ENCODE data around the gene OR2L2.

The OR2L2 gene, protein sequence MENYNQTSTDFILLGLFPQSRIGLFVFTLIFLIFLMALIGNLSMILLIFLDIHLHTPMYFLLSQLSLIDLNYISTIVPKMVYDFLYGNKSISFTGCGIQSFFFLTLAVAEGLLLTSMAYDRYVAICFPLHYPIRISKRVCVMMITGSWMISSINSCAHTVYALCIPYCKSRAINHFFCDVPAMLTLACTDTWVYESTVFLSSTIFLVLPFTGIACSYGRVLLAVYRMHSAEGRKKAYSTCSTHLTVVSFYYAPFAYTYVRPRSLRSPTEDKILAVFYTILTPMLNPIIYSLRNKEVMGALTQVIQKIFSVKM

DNA sequence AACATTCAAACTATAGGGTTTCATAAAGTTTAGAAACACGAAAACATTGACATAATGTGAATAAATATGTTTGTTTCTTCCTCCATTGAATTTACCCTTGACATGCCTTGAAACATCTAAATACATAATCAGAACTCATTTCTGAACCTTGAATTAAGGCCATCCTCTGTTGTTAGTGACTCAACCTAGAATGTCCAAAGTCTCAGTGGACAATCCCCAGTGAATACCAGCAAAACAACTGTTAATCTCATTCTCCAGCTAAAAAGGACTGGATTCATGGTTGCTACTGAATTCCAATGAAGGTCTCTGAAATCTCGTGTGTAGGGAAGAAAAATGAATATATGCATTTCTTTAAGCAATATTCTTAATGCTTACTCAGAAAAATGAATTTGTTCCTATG lies at the start of gene OR2L2:
TSS of gene OR2L2 (plus strand) at position 301 of the 400 bp plus-strand sequence. CDS start 8,198 bp downstream, outside the sequence.
- TF ChIP-seq, protein P1, sequence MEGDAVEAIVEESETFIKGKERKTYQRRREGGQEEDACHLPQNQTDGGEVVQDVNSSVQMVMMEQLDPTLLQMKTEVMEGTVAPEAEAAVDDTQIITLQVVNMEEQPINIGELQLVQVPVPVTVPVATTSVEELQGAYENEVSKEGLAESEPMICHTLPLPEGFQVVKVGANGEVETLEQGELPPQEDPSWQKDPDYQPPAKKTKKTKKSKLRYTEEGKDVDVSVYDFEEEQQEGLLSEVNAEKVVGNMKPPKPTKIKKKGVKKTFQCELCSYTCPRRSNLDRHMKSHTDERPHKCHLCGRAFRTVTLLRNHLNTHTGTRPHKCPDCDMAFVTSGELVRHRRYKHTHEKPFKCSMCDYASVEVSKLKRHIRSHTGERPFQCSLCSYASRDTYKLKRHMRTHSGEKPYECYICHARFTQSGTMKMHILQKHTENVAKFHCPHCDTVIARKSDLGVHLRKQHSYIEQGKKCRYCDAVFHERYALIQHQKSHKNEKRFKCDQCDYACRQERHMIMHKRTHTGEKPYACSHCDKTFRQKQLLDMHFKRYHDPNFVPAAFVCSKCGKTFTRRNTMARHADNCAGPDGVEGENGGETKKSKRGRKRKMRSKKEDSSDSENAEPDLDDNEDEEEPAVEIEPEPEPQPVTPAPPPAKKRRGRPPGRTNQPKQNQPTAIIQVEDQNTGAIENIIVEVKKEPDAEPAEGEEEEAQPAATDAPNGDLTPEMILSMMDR (IDR thresholded peaks at IDR 0.05; ENCODE audit: low read depth, low read length), result no peak
- no peak for DNase-seq (ENCODE audit: low read depth in 2 of 2)
- H3K4me3 ChIP-seq (replicated peaks in 1 of 2; ENCODE audit: low read depth in 2 of 2, low read length in 2 of 2), result no peak within 1 kb of the TSS

DNA sequence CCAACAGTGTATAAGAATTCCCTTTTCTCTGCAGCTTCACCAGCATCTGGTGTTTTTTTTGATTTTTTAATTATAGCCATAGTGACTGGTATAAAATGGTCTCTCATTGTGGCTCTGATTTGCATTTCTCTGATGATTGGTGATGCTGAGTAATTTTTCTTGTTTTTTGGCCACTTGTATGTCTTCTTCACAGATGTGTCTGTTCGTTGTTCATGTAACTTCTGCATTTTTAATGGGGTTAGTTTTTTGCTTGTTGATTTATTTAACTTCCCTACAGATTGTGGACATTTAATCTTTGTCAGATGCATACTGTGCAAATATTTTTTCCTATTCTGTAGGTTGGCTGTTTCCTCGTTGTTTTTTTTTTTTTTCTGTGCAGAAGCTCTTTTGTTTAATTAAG lies 36.9 kb upstream of the OR2L2 start:
- no peak overlapping the region for H3K4me3 ChIP-seq (replicated peaks in 1 of 2; ENCODE audit: low read depth in 2 of 2, low read length in 2 of 2)
- TF ChIP-seq, protein P1 (IDR thresholded peaks at IDR 0.05; ENCODE audit: low read depth, low read length), result no peak
- no peak for DNase-seq (ENCODE audit: low read depth in 2 of 2)

DNA sequence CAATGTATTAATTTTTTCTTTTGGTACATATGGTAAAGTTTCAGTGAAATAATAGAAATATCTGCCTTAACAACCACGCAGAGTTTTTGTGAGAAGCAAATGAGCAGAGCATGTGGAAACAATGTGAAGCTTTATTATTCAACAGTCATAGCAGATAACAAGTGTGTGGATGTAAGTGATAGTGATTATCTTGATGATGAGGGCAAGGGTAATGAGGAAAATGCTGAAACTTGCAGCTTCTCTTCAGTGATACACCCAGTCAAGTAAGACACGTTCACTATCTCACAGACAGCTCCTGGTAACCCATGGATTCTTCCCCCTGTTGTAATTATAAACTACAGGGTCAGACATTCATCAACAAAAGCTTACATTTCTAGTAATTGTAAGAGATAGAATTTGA lies 31.1 kb upstream of the OR2L2 start:
- no peak for DNase-seq (ENCODE audit: low read depth in 2 of 2)
- TF ChIP-seq, protein P1 (IDR thresholded peaks at IDR 0.05; ENCODE audit: low read depth, low read length), result no peak
- H3K4me3 ChIP-seq (replicated peaks in 1 of 2; ENCODE audit: low read depth in 2 of 2, low read length in 2 of 2), result no peak overlapping the region

DNA sequence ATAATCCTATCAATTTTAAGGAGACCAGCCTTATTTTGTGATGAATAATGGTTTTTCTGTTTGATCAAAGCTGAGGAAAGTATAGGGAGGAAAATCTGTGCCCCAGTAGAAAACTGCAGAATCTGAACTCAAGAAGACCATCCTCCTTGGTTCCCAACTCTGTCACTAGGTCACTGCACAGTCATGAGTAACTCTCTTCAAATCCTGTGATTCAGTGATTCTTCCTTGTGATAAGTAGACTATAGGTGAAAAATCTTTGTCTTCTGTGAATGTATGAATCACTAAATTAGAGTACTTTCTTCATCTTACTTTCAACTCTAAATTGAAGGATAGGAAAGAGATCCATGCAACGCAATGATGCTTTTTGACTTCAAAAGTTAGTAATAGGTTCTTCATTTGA lies 29.7 kb upstream of the OR2L2 start:
- TF ChIP-seq, protein P1 (IDR thresholded peaks at IDR 0.05; ENCODE audit: low read depth, low read length), result no peak
- H3K4me3 ChIP-seq (replicated peaks in 1 of 2; ENCODE audit: low read depth in 2 of 2, low read length in 2 of 2), result no peak overlapping the region
- no peak for DNase-seq (ENCODE audit: low read depth in 2 of 2)

DNA sequence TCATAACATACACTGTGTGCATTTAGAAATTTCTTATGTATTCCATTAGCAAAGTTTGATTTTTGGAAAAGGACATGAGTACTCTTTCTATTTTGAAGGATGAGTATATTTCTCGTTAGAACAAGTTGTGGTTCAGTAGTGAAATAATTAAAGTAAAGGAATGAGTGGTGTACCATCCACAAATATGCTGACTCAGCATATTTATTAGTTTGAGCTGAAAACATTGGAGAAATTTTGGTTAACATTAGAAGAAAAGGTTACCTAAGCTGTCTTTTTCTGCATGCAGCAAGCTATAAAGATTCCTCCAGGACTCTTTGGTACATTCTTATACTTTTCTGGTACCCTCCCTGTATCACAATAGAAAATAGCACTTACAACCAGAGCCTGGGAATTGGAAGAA lies 22.1 kb upstream of the OR2L2 start:
- no peak for DNase-seq (ENCODE audit: low read depth in 2 of 2)
- TF ChIP-seq, protein P1 (IDR thresholded peaks at IDR 0.05; ENCODE audit: low read depth, low read length), result no peak
- H3K4me3 ChIP-seq (replicated peaks in 1 of 2; ENCODE audit: low read depth in 2 of 2, low read length in 2 of 2), result no peak overlapping the region

DNA sequence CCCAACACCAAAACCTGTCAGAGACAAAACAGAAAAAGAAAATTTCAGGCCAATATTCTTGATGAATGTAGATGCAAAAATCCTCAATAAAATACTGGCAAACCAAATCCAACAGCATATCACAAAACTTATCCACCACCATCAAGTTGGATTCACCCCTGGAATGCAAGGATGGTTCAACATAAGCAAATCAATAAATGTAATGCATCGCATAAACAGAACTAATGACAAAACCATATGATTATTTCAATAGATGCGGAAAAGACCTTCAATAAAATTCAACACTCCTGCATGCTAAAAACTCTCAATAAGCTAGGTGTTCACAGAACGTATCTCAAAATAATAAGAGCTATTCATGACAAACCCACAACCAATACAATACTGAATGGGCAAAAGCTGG lies 20.2 kb upstream of the OR2L2 start:
- no peak for DNase-seq (ENCODE audit: low read depth in 2 of 2)
- TF ChIP-seq, protein P1 (IDR thresholded peaks at IDR 0.05; ENCODE audit: low read depth, low read length), result no peak

More for the DNA sequence above, 20.2 kb upstream of the OR2L2 start:
- no peak overlapping the region for H3K4me3 ChIP-seq (replicated peaks in 1 of 2; ENCODE audit: low read depth in 2 of 2, low read length in 2 of 2)

All from cardiac fibroblast (primary cell).